Measurements from ENCODE around the gene UNC93B1.
"Not testable (repeated sequence)": the region's sequence is repeated elsewhere in the genome, so short reads cannot be mapped to it uniquely, and the experiment has no call there.

The UNC93B1 gene

GRCh38 chr11:67991347-67992121, 12.4 kb downstream of the UNC93B1 start:
- DNase-seq (ENCODE audit: low spot score) = not testable (repeated sequence)

DNA sequence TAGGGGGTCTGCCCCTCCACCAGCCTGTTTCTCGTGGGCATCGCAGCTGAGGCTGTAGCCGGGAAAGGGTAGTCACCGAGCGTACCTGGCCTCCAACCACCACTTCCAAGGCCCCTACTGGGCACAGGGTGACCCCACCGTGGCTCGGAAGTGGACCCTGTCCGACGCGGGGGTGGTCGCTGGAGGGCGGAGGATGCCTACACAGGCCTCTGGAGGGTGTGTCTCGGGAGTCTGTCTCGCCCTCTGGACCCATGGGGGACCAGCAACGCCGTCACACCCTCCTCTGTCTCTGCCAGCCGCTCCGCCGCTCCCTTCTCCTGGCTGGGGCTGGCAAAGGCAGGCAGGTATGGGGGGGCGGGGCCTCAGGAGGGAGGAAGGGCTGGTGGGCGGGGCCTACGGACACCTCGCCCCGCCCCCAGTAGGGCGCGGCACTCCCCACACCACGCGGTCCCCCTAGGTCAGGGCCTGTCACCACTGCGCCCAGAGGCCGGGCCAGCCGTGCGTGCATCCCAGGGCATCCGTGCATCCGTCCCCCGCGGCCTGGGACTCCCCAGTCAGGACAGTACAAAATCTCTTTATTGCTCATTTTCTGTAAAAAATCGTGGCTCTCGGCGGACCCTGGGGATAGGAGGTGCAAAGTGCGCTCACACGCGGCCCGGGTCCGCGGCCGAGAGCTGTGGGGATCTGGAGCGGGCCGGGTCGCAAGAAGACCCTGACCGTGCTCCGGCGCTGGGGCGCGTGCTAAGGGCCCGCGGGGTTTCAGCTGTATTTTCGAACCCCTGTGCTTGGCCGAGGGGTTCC, 13.2 kb downstream of the UNC93B1 start:
- DNase-seq (ENCODE audit: low spot score) = peak; percentile 34

DNA sequence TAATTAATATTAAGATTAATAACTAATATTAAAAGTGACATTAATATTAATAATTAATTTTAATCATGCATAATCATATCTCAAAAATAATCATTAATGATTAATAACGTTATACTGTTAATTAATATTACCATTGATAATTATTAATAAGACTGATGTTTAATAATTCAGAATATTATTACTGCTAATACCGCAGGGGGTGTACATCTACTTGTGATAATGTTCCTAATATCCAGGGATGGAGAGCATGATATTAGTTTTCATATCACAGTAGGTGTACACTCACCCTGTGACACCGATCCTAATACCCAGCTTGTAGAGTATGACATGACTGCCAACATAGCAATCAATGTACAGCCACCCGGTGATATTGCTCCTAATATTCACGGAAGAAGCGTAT, 18.6 kb downstream of the UNC93B1 start:
- DNase-seq (ENCODE audit: low spot score) = not testable (repeated sequence)

DNA sequence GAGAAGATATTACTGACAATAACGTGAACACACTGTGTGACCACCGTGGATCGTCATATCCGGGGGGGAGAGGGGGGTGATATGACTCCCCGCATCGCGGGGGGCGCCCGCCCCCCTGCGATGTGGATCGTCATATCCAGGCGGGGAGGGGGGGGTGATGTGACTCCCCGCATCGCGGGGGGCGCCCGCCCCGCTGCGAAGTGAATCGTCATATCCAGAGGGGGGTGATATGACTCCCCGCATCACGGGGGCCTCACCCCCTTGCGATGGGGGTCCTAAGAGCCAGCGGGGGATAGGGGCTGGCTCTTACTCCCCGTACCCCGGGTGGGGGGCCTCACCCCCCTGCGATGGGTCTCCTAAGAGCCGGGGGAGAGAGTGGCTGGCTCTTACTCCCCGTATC, 19.9 kb downstream of the UNC93B1 start:
- DNase-seq (ENCODE audit: low spot score) = no peak

DNA sequence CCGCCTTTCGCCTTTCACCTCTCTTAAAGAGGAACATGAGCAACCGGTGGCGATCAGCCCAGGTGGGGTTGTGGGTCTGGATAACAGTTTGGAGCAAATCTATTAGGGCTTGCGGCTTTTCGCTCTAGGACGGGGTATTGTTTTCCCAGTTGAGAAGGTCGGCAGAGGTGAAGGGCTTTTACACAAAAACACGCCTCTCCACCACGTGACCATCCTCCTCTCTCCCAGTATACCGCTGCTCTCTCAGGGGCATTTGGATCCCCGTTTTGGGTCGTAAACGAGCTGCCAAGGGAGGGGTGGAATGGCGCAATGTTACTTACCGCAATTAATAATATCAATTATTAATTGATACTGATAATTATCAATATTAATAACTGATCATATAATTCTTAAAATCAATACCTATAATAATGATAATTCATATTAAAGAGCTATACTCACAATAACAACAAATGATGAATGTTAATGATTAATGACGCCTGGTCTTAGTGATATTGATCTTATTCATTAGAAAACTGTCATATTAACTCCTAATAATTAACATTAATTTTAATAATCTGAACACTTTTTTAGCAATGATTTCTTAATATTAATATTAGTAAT, 21.5 kb downstream of the UNC93B1 start:
- DNase-seq (ENCODE audit: low spot score) = not testable (repeated sequence)

- DNase-seq (ENCODE audit: low spot score) = not testable (repeated sequence)
Observed at GRCh38 chr11:67981226-67981625, 22.7 kb downstream of the UNC93B1 start.

DNA sequence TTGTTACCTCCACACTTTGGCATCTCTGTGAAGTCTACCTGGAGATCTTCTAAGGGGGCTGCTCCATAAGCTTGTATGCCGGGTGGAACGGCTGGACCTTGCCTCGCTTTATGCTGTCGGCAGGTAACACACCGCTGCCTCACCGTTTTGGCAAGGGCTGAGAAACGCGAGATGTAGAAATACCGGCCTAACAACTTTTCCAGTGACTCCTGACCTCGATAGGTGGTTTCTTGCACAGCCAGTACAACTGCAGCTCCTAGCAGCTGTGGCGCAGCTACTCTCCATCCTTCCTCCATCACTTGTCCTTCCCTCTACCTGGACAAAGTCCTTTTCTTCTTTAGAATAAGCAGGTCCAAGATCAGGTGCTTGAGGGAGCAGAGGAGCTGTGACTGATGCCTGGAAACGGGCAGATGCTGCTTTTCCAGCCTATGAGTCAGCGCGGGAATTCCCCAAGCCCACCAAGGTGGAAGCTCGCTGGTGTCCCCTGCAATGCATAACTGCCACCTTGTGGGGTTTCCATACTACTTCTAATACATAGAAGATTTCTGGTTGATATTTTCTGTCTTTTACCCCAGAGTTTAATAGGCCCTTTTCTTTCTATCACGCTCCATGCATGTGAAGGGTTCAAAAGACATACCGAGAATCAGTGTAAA, 25.0 kb downstream of the UNC93B1 start:
- not testable (repeated sequence) for DNase-seq (ENCODE audit: low spot score)

GRCh38 chr11:67974746-67975145, 29.2 kb downstream of the UNC93B1 start:
- DNase-seq (ENCODE audit: low spot score) = not testable (repeated sequence)

DNA sequence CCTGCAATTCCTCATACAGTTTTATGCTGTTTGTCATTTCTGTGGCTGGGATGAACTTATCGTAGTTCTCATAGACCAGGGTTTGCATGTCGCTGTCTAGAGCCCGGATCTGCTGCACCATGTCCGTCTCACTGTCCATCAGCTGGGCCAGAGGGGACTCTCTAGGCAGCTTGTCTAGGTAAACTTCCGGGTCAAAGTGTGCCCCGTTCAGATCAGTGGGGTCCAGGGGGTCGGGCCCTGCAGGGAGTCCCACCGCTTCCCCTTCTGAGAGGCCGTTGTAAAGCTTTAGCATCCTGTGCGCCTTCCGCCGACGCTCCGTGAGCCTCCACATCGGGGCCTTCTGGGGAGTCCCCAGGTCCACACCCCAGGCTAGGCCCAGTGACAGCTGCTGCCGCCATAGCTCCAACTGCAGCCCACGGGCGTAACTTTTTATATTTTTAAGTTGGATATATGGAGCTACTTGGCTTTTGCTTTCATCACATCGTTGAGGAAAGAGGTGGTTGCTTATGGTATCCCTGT, 38.0 kb downstream of the UNC93B1 start:
- DNase-seq (ENCODE audit: low spot score) = not testable (repeated sequence)

GRCh38 chr11:67964746-67965145, 39.2 kb downstream of the UNC93B1 start:
- DNase-seq (ENCODE audit: low spot score) = not testable (repeated sequence)

- DNase-seq (ENCODE audit: low spot score) = not testable (repeated sequence)
Observed at GRCh38 chr11:67963879-67964278, 40.0 kb downstream of the UNC93B1 start.

DNA sequence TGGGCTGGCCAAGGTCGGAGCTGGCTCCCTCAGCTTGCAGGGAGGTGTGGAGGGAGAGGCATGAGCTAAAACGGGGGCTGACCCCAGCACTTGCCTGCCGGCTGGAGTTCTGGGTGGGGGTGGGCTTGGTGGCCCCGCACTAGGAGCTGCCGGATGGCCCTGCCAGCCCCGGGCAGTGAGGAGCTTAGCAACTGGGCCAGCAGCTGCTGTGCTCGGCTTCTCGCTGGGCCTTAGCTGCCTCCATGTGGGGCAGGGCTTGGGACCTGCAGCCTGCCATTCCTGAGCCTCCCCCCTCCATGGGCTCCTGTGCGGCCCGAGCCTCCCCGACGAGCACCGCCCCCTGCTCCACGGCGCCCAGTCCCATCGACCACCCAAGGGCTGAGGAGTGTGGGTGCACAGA, 40.7 kb downstream of the UNC93B1 start:
- not testable (repeated sequence) for DNase-seq (ENCODE audit: low spot score)

- not testable (repeated sequence) for DNase-seq (ENCODE audit: low spot score)
Observed at GRCh38 chr11:67956236-67956635, 47.7 kb downstream of the UNC93B1 start.

DNA sequence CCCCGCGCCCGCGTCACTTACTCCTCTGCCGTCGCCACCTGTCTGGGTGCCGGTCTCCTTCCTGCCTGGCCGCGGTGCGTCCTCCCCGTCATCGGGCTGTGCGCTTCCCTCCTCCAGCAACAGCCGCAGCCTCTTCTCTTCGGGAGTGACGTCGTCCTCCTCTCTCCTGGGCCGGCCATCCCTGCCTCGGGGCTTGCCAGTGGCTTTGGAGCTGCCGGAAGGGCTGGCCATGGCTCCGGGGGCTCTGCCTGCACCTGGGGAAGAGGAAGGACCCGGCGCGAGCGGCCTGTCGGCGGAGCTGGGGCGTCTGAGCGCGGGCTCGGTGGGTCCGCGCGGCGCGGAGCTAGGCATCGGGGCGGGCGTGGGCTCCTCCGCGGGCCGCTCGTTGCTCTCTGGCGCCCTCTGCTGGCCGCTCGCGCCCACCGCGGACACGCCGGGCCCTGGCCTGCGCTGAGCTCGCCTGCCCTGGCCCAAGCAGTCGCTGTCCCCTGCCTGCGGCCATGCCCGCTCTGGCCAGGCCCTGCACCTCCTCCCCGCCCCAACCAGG, 48.4 kb downstream of the UNC93B1 start:
- peak; percentile 92 for DNase-seq (ENCODE audit: low spot score)

DNA sequence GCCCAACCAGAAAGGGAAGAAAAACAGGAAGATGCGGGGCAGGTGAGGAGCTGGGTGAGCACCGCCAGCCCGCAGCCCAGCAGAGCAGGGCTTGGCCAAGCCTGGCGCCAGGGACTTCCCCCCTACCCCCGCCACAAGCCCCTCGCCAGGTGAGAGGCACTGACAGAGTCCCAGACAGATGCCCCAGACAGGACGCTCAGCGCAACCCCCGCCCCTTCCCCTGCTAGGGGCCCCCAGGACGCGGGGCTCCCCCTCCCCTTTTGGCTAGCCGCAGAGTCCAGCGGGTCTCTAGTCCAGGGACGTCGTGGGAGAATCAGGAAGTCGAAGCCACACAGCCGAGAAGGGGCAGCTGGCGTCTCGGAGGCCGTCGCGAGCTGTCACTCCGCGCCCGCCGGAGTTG, 48.9 kb downstream of the UNC93B1 start:
- DNase-seq (ENCODE audit: low spot score) = not testable (repeated sequence)

DNA sequence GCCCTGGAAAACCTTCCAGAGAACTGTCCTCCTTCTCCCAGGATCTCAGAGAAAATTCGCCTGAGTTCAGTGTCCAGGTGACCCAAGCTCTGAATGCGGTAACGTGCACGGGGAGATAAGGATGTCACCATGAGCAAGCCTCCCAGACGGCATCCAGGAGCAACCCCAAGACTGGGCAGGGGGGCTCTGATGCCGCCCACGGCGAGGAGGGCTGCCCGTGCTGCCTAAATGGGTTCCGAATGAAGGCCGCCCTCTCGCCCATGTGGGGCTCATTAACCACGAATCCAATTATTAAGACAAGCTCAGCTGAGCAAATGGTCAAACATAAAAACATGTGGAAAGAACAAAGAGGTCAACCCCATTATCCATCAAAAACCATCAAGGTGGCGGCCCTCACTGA, 49.6 kb downstream of the UNC93B1 start:
- not testable (repeated sequence) for DNase-seq (ENCODE audit: low spot score)

DNA sequence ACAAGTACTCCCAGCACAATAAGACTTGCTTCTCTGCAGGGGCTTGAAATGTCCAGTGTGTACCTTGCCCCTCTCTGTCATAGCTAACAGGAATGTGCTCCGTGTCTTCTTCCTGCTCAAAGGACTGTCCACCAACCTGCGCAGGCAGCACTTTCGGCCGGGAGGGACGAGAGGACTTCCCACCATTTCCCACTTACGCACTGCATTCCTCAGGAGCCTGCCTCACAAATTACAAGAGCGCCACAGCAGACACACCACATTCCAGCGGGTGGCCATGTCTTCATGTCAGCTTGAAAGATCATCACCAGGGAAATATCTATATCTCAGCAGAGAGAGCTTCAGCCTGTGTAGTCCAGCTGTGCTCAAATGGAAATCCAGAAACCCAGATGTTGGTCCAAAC, 53.2 kb downstream of the UNC93B1 start:
- DNase-seq (ENCODE audit: low spot score) = not testable (repeated sequence)

DNA sequence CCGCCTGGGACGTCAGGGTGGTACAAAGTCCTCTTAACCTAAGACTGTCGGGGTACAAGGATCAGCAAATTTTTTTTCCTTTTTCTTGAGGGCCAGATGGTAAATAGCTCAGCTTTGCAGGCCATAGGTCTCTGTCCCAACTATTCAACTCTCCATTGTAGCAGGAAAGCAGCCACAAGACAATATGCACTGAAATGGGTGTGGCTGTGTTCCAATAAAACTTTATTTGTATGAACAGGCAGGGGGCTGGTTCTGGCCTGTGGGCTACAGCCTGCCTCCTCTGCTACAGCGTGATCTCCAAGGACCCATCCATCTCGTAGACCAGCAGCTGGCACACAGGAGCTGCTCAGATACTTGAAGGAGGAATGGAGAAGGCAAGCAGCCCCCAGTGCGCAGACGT, 56.1 kb downstream of the UNC93B1 start:
- not testable (repeated sequence) for DNase-seq (ENCODE audit: low spot score)

GRCh38 chr11:67946403-67946802, 57.5 kb downstream of the UNC93B1 start:
- DNase-seq (ENCODE audit: low spot score) = not testable (repeated sequence)

- not testable (repeated sequence) for DNase-seq (ENCODE audit: low spot score)
Observed at GRCh38 chr11:67943406-67943805, 60.5 kb downstream of the UNC93B1 start.

Data from AG20443 (cell line).